ENCODE measurements around the gene PASD1.

PASD1 gene

GRCh38 chrX:151723156-151723760, 159.8 kb downstream of the PASD1 start:
- TF ChIP-seq, protein P1, sequence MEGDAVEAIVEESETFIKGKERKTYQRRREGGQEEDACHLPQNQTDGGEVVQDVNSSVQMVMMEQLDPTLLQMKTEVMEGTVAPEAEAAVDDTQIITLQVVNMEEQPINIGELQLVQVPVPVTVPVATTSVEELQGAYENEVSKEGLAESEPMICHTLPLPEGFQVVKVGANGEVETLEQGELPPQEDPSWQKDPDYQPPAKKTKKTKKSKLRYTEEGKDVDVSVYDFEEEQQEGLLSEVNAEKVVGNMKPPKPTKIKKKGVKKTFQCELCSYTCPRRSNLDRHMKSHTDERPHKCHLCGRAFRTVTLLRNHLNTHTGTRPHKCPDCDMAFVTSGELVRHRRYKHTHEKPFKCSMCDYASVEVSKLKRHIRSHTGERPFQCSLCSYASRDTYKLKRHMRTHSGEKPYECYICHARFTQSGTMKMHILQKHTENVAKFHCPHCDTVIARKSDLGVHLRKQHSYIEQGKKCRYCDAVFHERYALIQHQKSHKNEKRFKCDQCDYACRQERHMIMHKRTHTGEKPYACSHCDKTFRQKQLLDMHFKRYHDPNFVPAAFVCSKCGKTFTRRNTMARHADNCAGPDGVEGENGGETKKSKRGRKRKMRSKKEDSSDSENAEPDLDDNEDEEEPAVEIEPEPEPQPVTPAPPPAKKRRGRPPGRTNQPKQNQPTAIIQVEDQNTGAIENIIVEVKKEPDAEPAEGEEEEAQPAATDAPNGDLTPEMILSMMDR (IDR thresholded peaks at IDR 0.05; ENCODE audit: unreplicated experiment in 3 of 3) = no peak
- no peak overlapping the region for H3K27ac Mint-ChIP-seq

GRCh38 chrX:151724563-151725337, 161.3 kb downstream of the PASD1 start:
- TF ChIP-seq, protein P1 (IDR thresholded peaks at IDR 0.05; ENCODE audit: unreplicated experiment in 3 of 3) = no peak
- Mint-ChIP-seq H3K4me3 (no peak overlapping the region), H3K4me1 (no peaks in the 10 kb centered on the region), H3K9me3 (peaks cover 14% of the 10 kb centered on the region), H3K27me3 (ENCODE audit: low read depth) (peaks cover 5% of the 10 kb centered on the region), H3K36me3 (ENCODE audit: low read depth) (no peaks in the 10 kb centered on the region), H3K27ac (no peak overlapping the region)

More at GRCh38 chrX:151723156-151723760, 159.8 kb downstream of the PASD1 start:
- peaks cover 5% of the 10 kb centered on the region for H3K27me3 Mint-ChIP-seq (ENCODE audit: low read depth)
- H3K9me3 Mint-ChIP-seq = peaks cover 11% of the 10 kb centered on the region
- no peaks in the 10 kb centered on the region for H3K4me1 Mint-ChIP-seq
- no peaks in the 10 kb centered on the region for H3K36me3 Mint-ChIP-seq (ENCODE audit: low read depth)
- no peak overlapping the region for H3K4me3 Mint-ChIP-seq

DNA sequence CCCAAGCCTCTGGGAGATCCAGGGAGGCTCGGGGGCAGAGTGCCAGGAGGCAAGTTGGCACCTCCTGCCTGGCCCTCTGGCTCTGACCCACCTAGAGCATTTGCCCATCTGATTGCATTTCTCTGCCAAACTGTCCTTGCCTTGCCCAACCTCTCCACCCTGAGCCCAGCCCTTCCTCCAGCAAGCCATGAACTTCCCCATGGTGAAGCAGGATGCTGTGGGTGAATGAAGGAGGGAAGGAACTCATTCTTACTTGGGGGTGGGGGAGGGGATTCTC, 161.8 kb downstream of the PASD1 start:
- Mint-ChIP-seq H3K9me3 (peaks cover 14% of the 10 kb centered on the region), H3K27ac (no peak overlapping the region), H3K4me3 (no peak overlapping the region), H3K27me3 (ENCODE audit: low read depth) (peaks cover 5% of the 10 kb centered on the region), H3K4me1 (no peaks in the 10 kb centered on the region), H3K36me3 (ENCODE audit: low read depth) (no peaks in the 10 kb centered on the region)
- TF ChIP-seq, protein P1 (IDR thresholded peaks at IDR 0.05; ENCODE audit: unreplicated experiment in 3 of 3) = no peak

All from nephron (organoid).